ENCODE results near the gene CAPN12.

The CAPN12 gene

DNA sequence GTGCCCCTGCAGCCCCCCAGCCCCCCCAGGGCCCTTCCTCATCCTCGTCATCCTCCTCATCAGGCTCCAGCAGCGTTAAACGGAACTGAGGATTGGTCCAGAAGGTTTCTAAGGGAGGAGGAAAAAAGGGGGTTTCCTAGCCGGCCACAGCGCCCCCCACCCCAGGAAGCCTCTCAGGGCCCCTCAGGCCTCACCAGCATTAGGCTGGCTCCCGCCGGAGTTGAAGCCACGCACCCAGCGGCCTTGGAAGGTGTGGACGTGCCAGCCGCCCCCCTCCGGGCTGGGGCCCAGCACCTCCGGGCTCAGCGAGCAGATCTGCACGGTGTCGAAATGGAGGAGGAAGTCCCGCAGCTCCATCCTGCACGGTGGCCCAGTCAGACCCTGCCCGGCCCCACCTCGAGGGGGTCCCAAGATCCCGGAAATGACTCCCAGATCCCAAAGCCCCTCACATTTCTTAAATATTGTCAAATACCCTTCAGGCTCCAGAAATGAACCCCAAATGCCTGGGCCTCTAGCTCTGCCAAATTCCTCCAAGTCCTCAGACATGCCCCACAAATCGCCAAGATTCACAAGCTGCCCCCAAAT, 6.9 kb downstream of the CAPN12 start:
- DNase-seq: no peak

DNA sequence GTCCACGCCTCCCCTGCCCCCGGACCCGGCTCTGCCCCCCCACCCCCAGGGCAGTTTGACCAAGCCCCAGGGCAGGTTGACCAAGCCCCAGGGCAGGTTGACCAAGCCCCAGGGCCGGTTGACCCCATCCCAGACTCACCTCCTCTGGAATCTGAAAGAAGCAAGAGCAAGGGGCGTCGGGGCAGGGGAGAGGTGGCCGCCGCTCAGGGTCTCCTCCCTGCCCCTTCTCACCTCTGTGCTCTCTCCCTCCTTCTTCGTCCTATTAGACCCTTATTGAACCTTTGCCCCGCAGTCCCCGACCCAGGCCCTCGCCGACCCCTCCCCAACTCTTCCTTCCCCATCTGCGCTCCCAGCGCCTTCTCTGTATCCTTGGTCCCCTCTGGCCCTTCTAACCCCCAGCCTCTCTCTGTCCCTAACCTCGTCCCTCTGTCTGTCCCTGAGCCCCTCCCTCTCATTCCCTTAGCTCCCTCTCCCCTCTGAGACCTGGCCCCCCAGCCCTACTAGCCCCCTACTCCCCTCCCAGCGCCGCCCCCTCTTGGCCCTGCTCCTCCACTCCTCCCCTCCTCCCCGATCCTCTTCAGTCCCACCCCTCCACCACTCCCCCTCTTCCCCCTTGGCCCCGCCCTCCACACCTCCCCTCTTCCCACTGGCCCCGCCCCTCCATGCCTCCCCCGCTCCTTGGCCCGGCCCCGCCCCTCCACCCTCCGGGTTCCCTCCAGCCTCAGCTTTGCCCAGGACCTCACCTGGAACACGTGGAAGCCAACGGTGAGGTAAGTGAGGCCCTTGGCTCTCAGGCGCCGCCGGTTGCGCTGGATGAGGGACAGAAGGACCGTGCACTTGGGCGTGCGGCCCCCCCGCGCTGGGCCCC, 7.6 kb downstream of the CAPN12 start:
- DNase-seq: peak; percentile 74 to 76

DNA sequence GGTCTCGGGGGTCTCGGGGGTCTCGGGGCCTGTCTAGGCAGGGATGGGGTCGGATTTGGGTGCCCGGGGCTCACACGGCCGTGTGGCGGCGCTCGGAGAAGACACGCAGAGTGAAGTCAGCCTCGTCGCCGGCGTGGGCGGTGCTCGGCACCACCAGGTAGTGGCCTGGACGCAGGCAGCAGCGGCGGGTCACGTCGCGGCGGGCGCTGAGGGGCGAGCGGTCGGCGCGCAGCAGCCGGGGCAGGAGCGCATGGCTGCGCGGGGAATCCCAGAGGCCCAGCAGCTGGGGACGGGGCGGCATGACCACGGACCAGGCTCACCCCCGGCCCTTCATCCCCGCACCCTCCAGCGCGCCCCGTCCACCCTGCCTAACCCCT, 8.2 kb downstream of the CAPN12 start:
- DNase-seq: peak; percentile 61 to 65

DNA sequence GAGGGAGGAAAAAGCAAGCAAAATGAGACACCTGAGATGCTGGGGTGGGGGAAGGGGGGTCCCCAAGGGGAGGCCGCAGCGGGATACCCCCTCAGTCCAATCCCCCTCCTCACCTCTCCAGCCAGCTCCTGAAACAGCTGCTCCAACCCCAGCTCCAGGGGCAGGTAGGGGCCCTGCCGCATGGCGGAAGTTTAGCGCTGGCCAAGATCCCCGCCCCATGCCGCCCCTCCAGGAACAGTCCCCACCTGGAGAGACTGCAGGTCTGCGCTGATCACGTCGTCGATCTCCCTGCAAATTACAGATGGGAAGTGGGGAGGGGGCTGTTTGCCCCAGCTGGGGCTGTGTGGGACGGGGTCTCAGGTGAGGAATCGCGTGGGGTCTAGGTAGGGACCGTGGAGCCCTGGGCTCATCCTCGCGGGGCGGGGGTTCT, 9.0 kb downstream of the CAPN12 start:
- peak in 1 of 2 experiments; percentile 20 for DNase-seq

DNA sequence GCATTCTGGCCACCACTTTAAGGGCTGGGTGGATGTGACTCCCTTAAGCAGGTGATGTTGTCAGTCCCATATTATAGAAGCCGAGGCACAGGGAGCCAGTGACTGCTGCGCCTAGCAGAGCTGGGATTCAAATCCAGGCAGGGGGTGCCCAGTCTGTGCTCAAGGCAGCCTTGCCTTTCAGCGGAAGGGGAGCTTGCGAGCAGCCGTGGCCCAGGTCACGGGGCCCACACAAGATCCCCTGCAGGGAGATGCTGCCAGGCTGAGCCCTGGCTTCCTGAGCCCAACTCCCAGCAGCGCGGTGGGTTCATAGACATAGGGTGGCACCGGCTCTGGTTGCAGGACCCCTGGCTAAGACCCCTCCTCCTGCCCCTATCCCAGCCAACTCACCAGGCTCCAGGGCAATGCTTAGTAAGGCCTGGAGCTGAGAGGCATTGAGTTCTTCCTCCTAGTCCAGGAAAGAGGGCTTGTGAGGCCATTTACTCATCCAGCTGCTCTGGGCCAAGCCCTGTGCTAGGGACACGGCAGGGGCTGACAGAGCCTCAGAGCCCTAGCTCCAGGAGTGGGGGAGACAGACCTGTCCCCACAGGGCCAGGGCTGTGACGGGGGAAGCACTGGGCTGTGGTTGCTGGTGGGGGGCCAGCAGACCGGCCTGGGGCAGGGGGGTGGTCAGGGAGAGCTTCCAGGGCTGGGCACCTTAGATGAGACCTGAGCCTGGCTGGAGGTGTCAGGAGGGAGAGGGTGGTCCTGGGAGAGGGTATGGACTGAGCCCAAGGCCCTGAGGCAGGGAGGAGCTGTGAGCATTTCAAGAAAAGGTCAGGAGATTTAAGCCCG, 9.6 kb downstream of the CAPN12 start:
- peak in 1 of 2 experiments; percentile 39 for DNase-seq

DNA sequence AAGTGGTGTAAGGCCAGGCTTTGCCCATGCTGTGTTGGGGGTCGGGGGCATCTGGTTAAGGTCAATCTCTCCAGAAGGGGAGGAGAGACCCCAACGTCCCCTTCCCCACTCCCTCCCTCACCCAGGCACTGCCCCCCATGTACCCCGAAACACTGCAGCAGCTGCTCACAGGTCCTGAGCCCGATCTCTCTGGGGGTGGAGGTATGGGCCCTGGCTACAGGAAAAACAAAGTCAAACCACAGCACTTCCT, 10.2 kb downstream of the CAPN12 start:
- DNase-seq: no peak

DNA sequence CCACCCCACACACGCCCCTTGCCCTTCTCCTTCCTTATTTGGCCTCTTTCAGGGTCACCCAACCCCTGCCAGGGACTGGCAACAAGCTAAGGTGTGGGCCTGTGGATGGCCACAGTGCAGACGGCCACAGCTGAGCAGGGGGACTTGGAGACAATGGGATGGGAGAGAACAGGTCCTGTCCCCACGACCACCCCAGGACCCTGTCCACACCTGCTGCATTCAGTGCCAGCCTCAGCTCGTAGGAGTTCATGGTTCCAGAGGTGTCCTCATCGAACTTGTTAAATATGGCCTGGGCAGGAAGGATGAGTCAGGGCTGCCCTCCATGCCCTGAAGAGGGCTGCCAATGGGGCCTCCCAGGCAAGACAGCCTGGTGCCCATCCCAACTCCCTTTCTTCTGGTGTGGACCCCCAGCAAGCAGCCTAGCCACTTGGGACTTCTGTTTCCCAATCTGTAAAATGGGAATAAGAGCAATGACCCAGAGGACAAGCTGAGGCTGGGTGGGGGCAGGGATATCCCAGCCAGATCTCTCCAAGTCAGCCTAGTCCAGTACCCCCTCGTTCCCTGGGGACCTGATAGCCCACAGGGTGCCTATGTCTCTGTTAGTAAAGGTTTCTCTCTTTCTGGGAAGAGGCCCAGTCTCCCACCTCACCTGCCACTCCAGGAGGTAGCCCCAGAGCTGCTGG, 10.6 kb downstream of the CAPN12 start:
- DNase-seq: no peak

DNA sequence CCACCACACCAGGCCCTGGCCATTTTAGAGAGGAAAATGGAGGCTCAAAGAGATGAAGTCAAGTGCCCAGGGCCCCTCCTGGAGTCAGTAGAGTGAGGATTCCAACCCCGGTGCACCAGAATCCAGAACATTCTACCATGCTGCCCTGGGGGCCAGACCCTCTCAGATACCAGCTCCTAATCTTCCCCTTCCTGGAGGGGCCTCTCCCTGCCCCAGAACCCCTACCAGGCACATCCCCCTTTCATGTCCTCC, 11.1 kb downstream of the CAPN12 start:
- DNase-seq: no peak

DNA sequence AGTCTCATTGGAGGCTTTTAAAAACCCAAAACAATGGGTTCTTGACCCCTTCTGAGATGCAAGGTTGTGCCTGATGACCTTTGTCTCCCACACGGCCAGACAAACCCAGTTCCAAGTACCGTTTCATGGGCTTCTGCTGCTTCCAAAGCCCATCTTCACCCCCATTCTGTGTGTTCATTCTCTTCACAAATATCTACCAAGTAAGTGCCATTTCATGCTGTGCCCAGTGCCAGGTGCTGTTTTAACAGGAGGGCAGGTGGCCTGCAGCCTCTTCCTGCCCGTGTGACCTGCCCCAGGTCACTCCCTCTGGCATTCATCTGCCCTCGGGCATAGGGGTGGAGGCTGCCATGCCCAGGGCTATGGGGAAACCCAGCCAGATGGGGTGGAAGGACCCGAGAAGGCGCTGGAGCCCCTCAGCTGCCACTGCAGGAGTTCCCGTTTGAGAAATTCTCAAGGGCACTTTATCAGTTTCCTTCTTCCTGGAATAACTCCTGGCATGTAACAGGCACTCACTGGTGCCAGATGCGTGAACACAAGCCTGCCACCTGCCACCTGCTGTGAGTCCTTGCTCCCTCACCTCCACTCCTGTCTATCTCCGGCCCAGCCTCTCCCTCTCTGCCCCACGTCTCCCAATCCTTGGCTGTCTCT, 12.5 kb downstream of the CAPN12 start:
- DNase-seq: no peak

DNA sequence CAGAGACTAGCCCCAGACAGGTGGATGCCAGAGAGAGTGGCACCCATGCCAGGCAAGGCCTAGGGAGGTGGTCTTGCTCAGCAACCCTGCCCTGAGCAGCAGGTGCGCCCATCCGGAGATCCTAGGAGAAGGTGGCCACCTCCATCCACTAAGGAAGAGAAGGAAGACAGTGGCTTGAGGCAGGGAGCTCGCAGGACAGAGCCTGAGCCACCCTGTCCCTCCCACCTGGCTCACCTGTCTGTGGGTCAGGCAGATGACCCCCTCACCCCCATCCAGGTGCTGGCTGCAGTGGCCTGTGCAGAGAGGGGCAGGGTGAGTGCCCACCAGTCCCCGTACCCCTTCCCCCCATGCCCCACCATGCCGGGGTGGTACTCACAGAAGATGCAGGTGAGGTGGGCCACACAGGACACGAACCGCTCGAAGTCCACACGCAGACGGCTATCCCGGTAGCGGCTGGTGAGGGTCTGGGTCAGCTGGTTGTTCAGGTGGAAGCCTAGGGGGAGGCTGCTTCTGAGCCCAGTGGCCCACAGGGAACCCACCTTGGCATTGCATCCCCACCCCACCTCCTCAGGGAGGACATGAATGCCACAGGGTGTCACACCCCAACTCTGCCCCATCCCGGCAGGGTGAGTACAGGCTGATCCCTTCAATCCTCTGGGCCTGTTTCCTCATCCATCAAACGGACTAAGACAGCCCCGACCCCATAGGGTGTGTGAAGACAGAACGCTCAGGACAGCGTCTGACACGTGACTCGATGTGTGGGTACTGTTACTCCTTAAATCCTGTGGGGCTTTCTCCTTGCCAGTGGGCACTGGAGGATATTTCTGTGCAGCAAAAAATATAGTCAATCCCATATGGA, 13.3 kb downstream of the CAPN12 start:
- DNase-seq: no peak

DNA sequence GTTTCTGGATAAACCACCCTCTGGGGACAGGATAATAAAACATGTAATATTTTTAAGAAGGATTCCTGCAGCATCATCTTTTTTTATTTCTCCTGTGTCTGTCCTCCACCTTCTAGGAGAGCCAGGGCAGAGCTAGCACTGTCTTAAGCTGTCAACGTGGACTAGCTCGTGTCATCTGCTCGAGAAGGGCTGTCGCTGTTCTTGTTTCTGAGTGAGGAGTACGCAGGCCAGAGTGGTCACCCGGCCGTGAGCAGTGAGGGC, 13.9 kb downstream of the CAPN12 start:
- no peak for DNase-seq

DNA sequence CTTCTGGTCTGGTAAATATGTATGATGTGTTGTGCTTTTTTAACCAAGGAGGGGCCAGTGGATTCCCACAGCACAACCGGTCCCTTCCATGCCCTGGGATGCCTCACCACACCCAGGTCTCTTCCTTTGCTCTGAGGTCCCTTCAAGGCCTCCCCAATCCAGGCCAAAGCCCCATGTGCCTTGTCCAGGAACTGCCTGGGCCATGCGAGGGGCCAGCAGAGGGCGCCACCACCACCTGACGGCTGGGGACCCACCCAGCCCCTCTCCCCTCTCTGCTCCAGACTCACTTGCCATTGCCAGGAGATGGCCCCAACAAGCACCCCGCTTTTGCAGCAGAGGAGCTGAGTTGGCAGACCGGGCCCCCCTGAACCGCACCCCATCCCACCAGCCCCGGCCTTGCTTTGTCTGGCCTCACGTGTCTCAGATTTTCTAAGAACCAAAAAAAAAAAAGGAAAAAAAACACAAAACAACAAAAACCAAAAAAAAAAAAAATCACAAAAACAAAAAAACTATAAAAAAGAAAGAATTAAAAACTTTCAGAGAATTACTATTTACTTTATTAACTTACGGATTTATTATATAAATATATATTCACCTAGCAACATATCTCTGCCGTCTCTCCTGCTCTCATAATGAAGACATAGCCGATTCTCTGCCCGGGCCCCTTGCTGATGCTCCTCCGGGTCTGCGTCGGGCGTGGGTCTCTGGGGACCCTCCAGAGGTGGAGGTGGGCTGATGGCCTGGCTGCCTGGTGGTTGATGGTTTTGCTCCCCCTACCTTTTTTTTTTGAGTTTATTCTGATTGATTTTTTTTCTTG, 14.4 kb downstream of the CAPN12 start:
- DNase-seq: peak; percentile 87 to 88

DNA sequence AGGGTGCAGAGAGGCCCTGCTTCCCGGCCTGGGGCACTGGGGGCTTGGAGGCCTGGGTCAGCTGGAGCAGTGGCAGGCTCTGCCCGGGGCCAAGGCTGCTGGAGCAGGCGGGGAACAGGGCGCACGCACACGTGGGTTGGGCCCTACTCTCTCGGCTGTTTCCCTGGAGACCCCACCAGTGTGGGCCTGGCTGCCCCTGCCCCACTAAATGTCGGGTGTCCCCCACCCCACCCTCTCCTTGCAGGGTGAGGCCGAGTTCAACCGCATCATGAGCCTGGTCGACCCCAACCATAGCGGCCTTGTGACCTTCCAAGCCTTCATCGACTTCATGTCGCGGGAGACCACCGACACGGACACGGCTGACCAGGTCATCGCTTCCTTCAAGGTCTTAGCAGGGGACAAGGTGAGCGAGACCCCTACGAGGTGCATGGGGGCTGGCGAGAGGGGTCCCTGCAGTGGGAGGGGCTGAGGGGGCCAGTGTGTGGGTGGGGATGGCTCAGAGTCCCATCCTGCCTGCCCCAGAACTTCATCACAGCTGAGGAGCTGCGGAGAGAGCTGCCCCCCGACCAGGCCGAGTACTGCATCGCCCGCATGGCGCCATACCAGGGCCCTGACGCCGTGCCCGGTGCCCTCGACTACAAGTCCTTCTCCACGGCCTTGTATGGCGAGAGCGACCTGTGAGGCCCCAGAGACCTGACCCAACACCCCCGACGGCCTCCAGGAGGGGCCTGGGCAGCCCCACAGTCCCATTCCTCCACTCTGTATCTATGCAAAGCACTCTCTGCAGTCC, 15.3 kb downstream of the CAPN12 start:
- DNase-seq: no peak

DNA sequence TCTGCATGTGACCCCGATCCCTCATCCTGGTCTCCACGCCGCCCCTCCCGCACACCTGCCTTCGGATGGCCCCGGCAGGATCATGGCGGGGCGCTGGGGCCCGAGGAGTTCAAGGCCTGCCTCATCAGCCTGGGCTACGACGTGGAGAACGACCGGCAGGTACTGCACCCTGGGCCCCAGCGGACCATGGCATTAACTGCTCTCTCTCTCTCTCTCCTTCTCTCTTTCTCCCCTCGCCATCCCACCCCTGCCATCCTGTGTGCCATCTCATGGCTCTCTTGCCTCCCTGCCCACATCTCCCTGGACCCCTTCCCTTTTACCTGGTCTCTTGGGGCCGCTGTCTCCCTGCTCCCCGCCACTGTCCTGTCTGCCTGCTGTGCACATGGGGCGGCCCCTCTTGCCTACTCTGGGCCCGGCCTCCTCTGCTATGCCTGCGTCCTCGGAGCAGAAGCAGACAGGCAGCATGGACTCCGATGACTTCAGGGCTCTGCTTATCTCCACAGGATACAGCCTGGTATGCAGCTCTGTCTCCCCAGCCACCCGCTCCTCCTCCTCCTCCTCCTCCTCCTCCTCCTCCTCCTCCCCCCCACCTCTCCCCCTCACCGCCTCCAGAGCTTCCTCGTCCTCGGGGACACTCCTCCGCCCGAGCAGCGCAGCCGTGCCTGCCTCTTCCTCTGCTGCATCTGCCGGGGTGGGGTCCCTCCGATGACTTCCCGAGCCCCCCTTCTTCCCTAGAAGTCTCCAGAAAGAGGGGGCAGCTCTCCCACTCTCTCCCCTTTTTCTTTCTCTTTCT, 16.2 kb downstream of the CAPN12 start:
- no peak for DNase-seq

DNA sequence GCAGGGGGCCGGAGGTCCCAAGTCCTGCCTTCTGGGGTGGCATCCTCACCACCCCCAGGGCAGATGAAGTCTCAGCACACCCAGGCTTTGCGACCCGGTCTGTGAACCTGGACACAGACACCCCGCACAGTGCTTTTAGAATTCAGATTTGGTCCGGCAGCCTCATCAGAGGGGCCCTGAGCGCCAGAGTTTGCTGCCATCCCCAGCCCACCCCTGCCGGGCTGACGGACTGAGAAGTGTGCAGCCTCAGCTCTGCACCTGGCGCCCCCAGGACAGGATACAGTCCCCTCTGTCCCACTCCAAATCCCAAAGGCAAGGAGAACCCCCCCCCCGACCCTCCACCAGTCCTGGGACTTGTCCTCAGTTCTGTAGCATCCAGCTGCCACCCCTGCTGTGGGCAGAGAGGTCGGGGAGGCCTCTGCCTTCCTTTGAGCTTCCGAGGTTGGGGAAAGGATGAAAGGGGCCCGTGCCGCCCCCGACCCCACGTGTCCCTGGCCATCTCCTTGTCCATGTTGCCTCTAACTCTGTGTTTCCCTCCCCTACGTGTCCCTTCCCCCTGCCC, 16.9 kb downstream of the CAPN12 start:
- DNase-seq: no peak

DNA sequence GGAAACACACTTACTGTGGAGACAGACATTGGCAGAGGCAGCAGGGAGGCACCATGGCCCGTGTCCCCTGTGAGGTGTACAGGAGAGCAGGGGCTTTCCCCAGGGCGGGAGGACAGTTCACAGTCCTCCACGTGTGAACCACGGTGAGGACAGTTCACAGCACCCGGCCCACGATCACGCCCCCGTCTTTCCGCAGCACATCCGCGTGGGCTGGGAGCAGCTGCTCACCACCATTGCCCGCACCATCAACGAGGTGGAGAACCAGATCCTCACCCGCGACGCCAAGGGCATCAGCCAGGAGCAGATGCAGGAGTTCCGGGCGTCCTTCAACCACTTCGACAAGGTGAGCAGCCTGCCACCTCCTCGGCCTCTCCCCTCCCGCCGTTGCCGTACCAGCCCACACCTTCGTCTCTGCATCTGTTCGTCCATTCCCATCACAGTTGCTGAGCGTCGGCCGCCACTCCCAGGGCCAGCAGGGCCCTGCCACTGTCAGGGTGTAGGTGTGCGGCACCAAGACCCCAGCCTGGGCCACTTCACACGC, 17.4 kb downstream of the CAPN12 start:
- DNase-seq: peak in 1 of 2 experiments; percentile 14

DNA sequence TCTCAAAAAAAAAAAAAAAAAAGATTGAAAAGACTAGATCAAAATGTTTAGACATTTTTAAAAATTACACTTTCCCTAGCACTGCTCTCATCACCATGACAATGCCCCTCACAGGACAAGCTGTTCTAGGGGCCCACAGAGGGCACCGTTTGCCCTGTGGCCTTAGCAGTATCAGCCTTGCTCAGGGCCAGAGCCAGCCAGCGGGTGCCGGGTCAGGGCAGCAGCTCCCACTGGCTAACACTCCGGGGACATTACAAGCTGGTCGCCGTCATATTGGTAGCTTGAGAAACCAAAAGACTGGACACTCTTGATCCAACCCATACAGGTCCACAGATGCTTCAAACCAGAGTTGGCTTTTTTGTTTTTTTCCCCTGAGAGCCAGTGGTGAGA, 18.0 kb downstream of the CAPN12 start:
- DNase-seq: no peak

DNA sequence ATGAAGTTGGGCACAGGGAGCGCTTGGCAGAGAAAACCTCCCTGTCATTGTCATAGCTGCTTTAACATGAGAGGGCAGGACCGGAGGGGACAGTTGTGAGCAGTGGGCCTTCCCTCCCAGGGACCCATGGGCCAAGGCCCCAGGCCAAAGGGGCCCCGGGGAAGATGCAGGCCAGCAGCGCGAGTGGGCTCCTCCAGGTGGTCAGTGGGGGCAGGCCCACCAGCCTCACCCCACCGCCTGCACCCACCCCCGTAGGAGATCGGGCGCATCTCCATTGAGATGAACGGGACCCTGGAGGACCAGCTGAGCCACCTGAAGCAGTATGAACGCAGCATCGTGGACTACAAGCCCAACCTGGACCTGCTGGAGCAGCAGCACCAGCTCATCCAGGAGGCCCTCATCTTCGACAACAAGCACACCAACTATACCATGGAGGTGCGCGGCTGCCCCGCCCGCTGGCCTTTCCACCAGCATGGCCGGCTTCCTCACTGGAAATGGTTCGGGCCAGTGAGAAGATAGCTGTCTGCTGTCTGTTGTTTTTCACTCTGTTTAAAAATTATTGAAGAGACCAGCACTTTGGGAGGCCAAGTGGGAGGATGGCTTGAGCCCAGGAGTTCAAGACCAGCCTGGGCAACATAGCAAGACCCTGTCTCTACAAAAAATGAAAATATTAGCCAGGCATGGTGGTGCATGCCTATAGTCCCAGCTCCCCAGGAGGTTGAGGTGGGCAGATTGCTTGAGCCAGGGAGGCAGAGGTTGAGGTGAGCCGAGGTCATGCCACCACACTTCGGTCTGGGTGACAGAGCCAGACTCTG, 18.6 kb downstream of the CAPN12 start:
- DNase-seq: no peak
